Vagina (tissue), 2 donors: ENCODE data around the gene TLE2. TPM values are rescaled to one million over a fixed set of nuclear protein-coding genes. Genes with fewer than 3 reads are reported as not detected.

Experiments used
- DNase-seq, 2 donors: peaks; one replicate each; pipeline ENCODE4 v3.0.0-alpha.2; 2017; ENCODE audit errors: extremely low spot score in 2 of 2
- H3K27ac ChIP-seq: fragments of 200-600 bp; sonication (generic); one replicate; pipeline ENCODE4 v1.5.1; 2019
- H3K27me3 ChIP-seq: fragments of 200-600 bp; sonication (generic); one replicate; pipeline ENCODE4 v1.5.1; 2019
- H3K36me3 ChIP-seq, 2 donors: fragments of 200-600 bp; sonication (generic); one replicate each; pipeline ENCODE4 v1.5.1; 2017 to 2019
- H3K4me1 ChIP-seq: fragments of 200-600 bp; sonication (generic); one replicate; pipeline ENCODE4 v1.5.1; 2019
- H3K4me3 ChIP-seq, 2 donors: fragments of 200-600 bp; sonication (generic); 1 replicate in 1 of 2; 2 replicates in 1 of 2; pipeline ENCODE4 v1.5.1; 2016 to 2019
- H3K9me3 ChIP-seq: fragments of 200-600 bp; sonication (generic); one replicate; pipeline ENCODE4 v1.5.1; 2019
- POLR2A ChIP-seq, 2 donors: fragments of 450-650 bp; IDR thresholded peaks; one replicate each; pipeline ENCODE4 v1.6.1; 2017; ENCODE audit warnings: antibody characterized with exemption in 2 of 2, mild to moderate bottlenecking in 2 of 2, moderate library complexity in 2 of 2
- POLR2AphosphoS5 ChIP-seq, 2 donors: sonication (generic); formaldehyde crosslinking; IDR thresholded peaks; one replicate each; pipeline ENCODE4 v1.9.0; 2017; ENCODE audit warnings: antibody characterized with exemption in 2 of 2, mild to moderate bottlenecking in 2 of 2, low read depth in 1 of 2; ENCODE audit not compliant: insufficient read depth in 1 of 2
- intact Hi-C: fragments of 100-400 bp; cut with DNase I; formaldehyde crosslinking; loops from one replicate; pipeline ENCODE4 v1.15.1; 2023
- total RNA-seq: library from RNA; depleted of rRNA; stranded (reverse); fragments of >200 nt; gene quantifications from one replicate; pipeline ENCODE4 v1.2.3, GENCODE V29; 2016
- TF ChIP-seq, protein P1 (sequence below), 3 experiments: fragments of 450-650 bp in 2 of 3; fragments of 200-600 bp in 1 of 3; sonication (generic) in 1 of 3; IDR thresholded peaks; one replicate each; pipeline ENCODE4 v1.5.1; 2017 to 2019; ENCODE audit warnings: antibody characterized with exemption in 3 of 3, mild to moderate bottlenecking in 2 of 3, moderate library complexity in 2 of 3

The TLE2 gene
- total RNA-seq, 1 donor from 2014 or later, result 28.2 TPM

DNA sequence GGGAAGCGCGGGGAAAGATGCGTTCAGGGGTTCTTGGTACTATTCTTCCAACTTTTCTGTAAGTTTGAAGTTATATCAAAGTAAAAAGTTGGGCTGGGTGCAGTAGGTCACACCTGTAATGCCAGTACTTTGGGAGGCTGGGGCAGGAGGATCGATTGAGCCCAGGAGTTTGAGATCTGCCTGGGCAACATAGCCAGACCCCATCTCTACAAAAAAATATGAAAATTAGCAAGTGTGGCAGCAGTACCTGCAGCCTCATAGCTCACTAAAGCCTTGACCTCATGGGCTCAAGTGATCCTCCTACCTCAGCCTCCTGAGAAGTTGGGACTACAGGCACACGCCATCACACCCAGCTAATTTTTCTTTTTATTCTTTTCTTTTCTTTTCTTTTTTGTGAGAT is 71.9 kb downstream of the TLE2 start:
- TF ChIP-seq, protein P1, sequence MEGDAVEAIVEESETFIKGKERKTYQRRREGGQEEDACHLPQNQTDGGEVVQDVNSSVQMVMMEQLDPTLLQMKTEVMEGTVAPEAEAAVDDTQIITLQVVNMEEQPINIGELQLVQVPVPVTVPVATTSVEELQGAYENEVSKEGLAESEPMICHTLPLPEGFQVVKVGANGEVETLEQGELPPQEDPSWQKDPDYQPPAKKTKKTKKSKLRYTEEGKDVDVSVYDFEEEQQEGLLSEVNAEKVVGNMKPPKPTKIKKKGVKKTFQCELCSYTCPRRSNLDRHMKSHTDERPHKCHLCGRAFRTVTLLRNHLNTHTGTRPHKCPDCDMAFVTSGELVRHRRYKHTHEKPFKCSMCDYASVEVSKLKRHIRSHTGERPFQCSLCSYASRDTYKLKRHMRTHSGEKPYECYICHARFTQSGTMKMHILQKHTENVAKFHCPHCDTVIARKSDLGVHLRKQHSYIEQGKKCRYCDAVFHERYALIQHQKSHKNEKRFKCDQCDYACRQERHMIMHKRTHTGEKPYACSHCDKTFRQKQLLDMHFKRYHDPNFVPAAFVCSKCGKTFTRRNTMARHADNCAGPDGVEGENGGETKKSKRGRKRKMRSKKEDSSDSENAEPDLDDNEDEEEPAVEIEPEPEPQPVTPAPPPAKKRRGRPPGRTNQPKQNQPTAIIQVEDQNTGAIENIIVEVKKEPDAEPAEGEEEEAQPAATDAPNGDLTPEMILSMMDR (IDR thresholded peaks at IDR 0.05), result no peak
- TF ChIP-seq POLR2AphosphoS5 (IDR thresholded peaks at IDR 0.05; ENCODE audit: insufficient read depth in 1 of 2, low read depth in 1 of 2) (no peak), POLR2A (IDR thresholded peaks at IDR 0.05) (no peak)
- intact Hi-C loops, result loop anchor here (5.0 to 10.0 kb wide), 2 partner anchors 148 to 205 kb away; no protein-coding TSS in a partner anchor
- no peaks in the 10 kb centered on the region for H3K9me3 ChIP-seq

DNA sequence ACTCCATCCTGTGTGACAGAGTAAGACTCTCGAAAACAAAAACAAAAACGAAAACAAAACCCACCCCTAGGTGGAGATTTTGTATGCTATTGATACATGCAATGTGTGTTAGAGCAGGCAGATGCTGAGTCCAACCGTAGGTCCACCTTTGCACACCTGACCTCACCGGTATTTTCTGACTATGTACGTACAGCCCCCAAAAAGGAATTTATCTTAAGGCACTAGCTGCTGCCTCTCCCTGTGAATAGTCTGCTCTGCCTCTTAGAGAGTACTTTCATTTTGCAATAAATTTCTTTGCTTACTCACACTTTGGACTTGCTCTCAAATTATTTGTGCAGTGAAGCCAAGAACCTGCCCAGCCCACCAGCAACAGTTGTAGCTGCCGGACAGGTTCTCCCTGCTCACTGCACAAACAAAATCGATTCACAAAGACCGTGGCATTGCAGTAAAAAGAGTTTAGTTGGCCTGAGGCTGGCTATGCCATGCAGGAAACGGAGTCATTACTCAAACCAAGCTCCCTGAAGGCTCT is 76.1 kb downstream of the TLE2 start:
- H3K4me1 ChIP-seq, result peaks cover 10% of the 10 kb centered on the region
- no peak for DNase-seq
- intact Hi-C loops, result loop anchor here (10.0 kb wide), 1 partner anchor 152 kb away; no protein-coding TSS in a partner anchor
- peak in 1 of 2 donors; percentile 82 for TF ChIP-seq POLR2AphosphoS5 (IDR thresholded peaks at IDR 0.05; ENCODE audit: insufficient read depth in 1 of 2, low read depth in 1 of 2)
- TF ChIP-seq, protein P1 (IDR thresholded peaks at IDR 0.05), result no peak
- H3K36me3 ChIP-seq, result no peaks in the 10 kb centered on the region
- H3K27me3 ChIP-seq, result no peaks in the 10 kb centered on the region
- H3K9me3 ChIP-seq, result no peaks in the 10 kb centered on the region
- peak overlapping the region; percentile 19 to 21 for H3K4me3 ChIP-seq
- peak overlapping the region; percentile 45 for H3K27ac ChIP-seq

More for the DNA sequence above, 71.9 kb downstream of the TLE2 start:
- Histone ChIP-seq H3K4me1 (no peaks in the 10 kb centered on the region), H3K27ac (no peak overlapping the region), H3K4me3 (no peak overlapping the region), H3K27me3 (no peaks in the 10 kb centered on the region), H3K36me3 (no peaks in the 10 kb centered on the region)
- DNase-seq, result no peak

DNA sequence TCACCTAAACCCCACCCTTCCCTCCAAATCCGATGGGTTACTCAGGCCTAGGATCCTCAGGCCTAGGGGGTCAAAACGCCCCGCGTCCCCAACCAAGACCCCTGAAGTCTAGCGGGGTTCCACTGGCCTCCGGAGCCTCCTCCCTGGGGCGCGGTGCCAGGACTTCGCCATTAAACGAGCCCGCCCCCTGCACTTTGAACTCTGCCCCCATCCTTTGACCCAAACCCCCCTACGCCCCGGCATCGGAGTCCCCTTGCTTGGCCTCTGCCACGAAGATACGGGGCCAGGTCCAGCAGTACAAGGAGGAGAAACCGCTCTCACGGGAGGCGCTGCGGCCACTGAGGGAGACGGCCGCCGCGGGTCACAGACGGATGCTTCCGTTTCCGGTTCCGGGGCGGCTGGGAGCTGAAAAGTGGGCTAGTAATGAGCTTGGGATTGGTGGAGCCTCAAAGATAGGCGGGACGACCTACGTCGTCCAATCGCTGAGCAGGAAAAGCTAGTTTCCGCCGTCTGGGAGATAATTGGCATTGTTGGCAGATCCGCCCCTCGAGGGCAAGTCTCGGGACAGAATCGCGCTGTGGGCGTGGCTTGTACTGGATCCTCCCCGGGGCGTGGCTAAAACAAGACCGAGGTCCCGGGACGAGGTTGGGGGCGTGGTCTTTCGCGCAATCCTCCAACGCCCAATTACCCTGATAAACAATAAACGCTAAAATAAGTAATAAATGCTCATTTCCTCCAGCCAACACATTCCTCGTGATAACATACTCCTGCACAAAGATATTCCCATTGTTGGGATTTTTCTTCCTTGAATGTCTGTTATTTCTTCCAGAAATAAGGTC is 78.6 kb downstream of the TLE2 start:
- Histone ChIP-seq H3K36me3 (no peaks in the 10 kb centered on the region), H3K27me3 (no peaks in the 10 kb centered on the region), H3K27ac (peak overlapping the region; percentile 95), H3K9me3 (no peaks in the 10 kb centered on the region), H3K4me1 (peaks cover 15% of the 10 kb centered on the region), H3K4me3 (peak overlapping the region; percentile 51 to 73)
- intact Hi-C loops, result loop anchor here (10.0 kb wide), 1 partner anchor 154 kb away; no protein-coding TSS in a partner anchor
- peak in 1 of 2 donors; percentile 89 for TF ChIP-seq POLR2A (IDR thresholded peaks at IDR 0.05)
- TF ChIP-seq POLR2AphosphoS5 (IDR thresholded peaks at IDR 0.05; ENCODE audit: insufficient read depth in 1 of 2, low read depth in 1 of 2), result peak; percentile 92 to 99
- TF ChIP-seq, protein P1 (IDR thresholded peaks at IDR 0.05), result no peak
- peak; percentile 98 to 100 for DNase-seq

DNA sequence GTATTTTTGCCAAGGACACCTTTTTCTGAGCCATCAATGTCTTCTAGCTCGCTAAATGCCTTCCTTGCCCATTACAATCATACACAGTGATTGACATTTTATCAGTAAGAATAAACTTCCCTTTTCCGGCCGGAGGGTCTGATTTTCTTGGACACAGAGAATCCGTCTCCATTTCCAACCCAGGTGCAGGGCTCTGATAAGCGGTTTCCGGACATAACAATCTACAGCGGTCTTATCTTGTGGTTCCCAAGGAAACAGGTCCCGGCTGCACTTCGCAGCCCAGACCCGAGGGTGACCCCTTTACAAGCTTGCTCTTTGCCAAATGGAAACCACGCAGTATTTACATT is 79.2 kb downstream of the TLE2 start:
- H3K27ac ChIP-seq, result peak overlapping the region; percentile 95
- intact Hi-C loops, result loop anchor here (10.0 kb wide), 1 partner anchor 155 kb away; no protein-coding TSS in a partner anchor
- TF ChIP-seq POLR2AphosphoS5 (IDR thresholded peaks at IDR 0.05; ENCODE audit: insufficient read depth in 1 of 2, low read depth in 1 of 2), result no peak
- TF ChIP-seq POLR2A (IDR thresholded peaks at IDR 0.05), result no peak
- TF ChIP-seq, protein P1 (IDR thresholded peaks at IDR 0.05), result no peak
- no peaks in the 10 kb centered on the region for H3K9me3 ChIP-seq
- no peaks in the 10 kb centered on the region for H3K27me3 ChIP-seq
- peak overlapping the region; percentile 51 to 73 for H3K4me3 ChIP-seq
- DNase-seq, result no peak
- H3K4me1 ChIP-seq, result peaks cover 17% of the 10 kb centered on the region
- H3K36me3 ChIP-seq, result no peaks in the 10 kb centered on the region

Other genes with a start within 250 kb of the TLE2 start
- 58.4 TPM for gene SGTA, start 246.0 kb downstream of the TLE2 start, total RNA-seq
- 28.5 TPM for gene THOP1, start 243.8 kb downstream of the TLE2 start, total RNA-seq
- 6.9 TPM for gene ZNF554, start 209.4 kb downstream of the TLE2 start, total RNA-seq
- gene ZNF555, start 187.8 kb downstream of the TLE2 start, total RNA-seq, result 3.7 TPM
- gene ZNF556, start 161.9 kb downstream of the TLE2 start, total RNA-seq, result not detected
- gene ZNF57, start 128.4 kb downstream of the TLE2 start, total RNA-seq, result 7.4 TPM
- gene ZNF77, start 84.3 kb downstream of the TLE2 start, total RNA-seq, result 6.4 TPM
- gene TLE6, start 51.7 kb downstream of the TLE2 start, total RNA-seq, result 10.6 TPM
- gene TLE5, start 33.2 kb upstream of the TLE2 start, total RNA-seq, result 451 TPM
- gene GNA11, start 65.1 kb upstream of the TLE2 start, total RNA-seq, result 33.6 TPM
- gene GNA15, start 106.8 kb upstream of the TLE2 start, total RNA-seq, result 28.2 TPM
- not detected for gene S1PR4, start 149.5 kb upstream of the TLE2 start, total RNA-seq
- gene NCLN, start 156.7 kb upstream of the TLE2 start, total RNA-seq, result 34.9 TPM
- gene CELF5, start 195.4 kb upstream of the TLE2 start, total RNA-seq, result not detected